ENCODE results near the gene ATF6. TPM values are rescaled to one million over a fixed set of nuclear protein-coding genes. Genes with fewer than 3 reads are reported as not detected.

The ATF6 gene
- total and polyA plus RNA-seq, 2 donors (not counting 3 experiments of a cell fraction or from before 2014, with no cell fraction given): 24.9 to 40.3 TPM

DNA sequence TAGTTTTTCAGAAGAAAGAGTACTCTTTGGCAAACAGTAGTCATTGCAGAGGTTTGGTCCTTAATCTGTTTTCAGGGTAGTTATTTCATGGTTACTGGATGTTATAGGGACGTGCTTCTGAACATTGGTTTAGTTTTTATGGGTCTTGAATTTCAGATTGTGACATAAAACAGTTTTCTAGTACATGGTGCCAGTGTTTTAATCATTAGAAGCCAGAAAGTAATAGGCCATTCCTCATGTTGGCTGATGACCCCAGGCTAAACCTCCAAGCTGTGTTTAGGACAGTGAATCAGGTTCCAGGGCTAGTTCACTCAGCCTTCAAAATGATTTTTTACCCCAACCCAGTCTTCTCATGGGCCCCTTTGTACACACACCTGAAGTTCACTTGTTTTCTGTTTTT lies 184.3 kb downstream of the ATF6 start:
- H3K79me2 ChIP-seq (ENCODE audit: control insufficient read depth, insufficient read depth, low read length): no peaks in the 10 kb centered on the region
- intact Hi-C loops (cut with micrococcal nuclease) (no loop called here), dilution Hi-C loops (cut with MboI; ENCODE audit: extremely low pct_ligation_motif_present, low sequenced_read_pairs) (no loop called here)
- no peak overlapping the region for H3K4me2 ChIP-seq (ENCODE audit: insufficient read depth, low read length)
- H3K4me3 ChIP-seq (replicated peaks in 1 of 3; ENCODE audit: insufficient read depth in 1 of 3, low read depth in 1 of 3, low read length in 3 of 3): no peak overlapping the region
- no peak for TF ChIP-seq MYC (IDR thresholded peaks at IDR 0.05; ENCODE audit: low read depth, low read length)
- TF ChIP-seq FOS (IDR thresholded peaks at IDR 0.05; ENCODE audit: borderline replicate concordance, insufficient read depth, low read length): no peak
- H2AFZ ChIP-seq (ENCODE audit: low read depth, low read length): no peak overlapping the region
- no peaks in the 10 kb centered on the region for H3K9me3 ChIP-seq (replicated peaks; ENCODE audit: control insufficient read depth, insufficient read depth, low read length)
- ChIA-PET CTCF (no interaction called here), POLR2A (no interaction called here)
- no peaks in the 10 kb centered on the region for H3K36me3 ChIP-seq (ENCODE audit: control insufficient read depth in 2 of 2, extremely low read depth in 1 of 2, insufficient read depth in 2 of 2, low read length in 2 of 2)
- H3K27ac ChIP-seq (ENCODE audit: insufficient read depth, low read depth, low read length): no peak overlapping the region
- H3K27me3 ChIP-seq (ENCODE audit: control insufficient read depth in 2 of 2, insufficient read depth in 2 of 2, low read length in 2 of 2): no peaks in the 10 kb centered on the region
- no peaks in the 10 kb centered on the region for H3K9me1 ChIP-seq (replicated peaks; ENCODE audit: control insufficient read depth, extremely low read depth, insufficient read depth, low read length)
- DNase-seq (ENCODE audit: low read depth, low spot score) (no peak), FAIRE-seq (no peak)
- H4K20me1 ChIP-seq (replicated peaks; ENCODE audit: control insufficient read depth, extremely low read depth, insufficient read depth, low read length): no peaks in the 10 kb centered on the region
- no peaks in the 10 kb centered on the region for H3K4me1 ChIP-seq (ENCODE audit: control insufficient read depth, extremely low read depth, insufficient read depth, low read length)
- no TSS peak for BruUV-seq (replicated peaks)
- no peak overlapping the region for H3K9ac ChIP-seq (replicated peaks; ENCODE audit: extremely low read depth, insufficient read depth, low read length)

- Histone ChIP-seq H2AFZ (ENCODE audit: low read depth, low read length) (no peak overlapping the region), H3K9me1 (replicated peaks; ENCODE audit: control insufficient read depth, extremely low read depth, insufficient read depth, low read length) (no peaks in the 10 kb centered on the region), H3K4me1 (ENCODE audit: control insufficient read depth, extremely low read depth, insufficient read depth, low read length) (no peaks in the 10 kb centered on the region), H3K79me2 (ENCODE audit: control insufficient read depth, insufficient read depth, low read length) (no peaks in the 10 kb centered on the region), H3K9me3 (replicated peaks; ENCODE audit: control insufficient read depth, insufficient read depth, low read length) (no peaks in the 10 kb centered on the region), H3K36me3 (ENCODE audit: control insufficient read depth in 2 of 2, extremely low read depth in 1 of 2, insufficient read depth in 2 of 2, low read length in 2 of 2) (no peaks in the 10 kb centered on the region), H3K4me2 (ENCODE audit: insufficient read depth, low read length) (no peak overlapping the region), H4K20me1 (replicated peaks; ENCODE audit: control insufficient read depth, extremely low read depth, insufficient read depth, low read length) (no peaks in the 10 kb centered on the region), H3K27me3 (ENCODE audit: control insufficient read depth in 2 of 2, insufficient read depth in 2 of 2, low read length in 2 of 2) (no peaks in the 10 kb centered on the region), H3K27ac (ENCODE audit: insufficient read depth, low read depth, low read length) (no peak overlapping the region), H3K4me3 (replicated peaks in 1 of 3; ENCODE audit: insufficient read depth in 1 of 3, low read depth in 1 of 3, low read length in 3 of 3) (no peak overlapping the region), H3K9ac (replicated peaks; ENCODE audit: extremely low read depth, insufficient read depth, low read length) (no peak overlapping the region)
- dilution Hi-C loops (cut with MboI; ENCODE audit: extremely low pct_ligation_motif_present, low sequenced_read_pairs): no loop called here
- TF ChIP-seq, protein P1, sequence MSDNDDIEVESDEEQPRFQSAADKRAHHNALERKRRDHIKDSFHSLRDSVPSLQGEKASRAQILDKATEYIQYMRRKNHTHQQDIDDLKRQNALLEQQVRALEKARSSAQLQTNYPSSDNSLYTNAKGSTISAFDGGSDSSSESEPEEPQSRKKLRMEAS (IDR thresholded peaks at IDR 0.05; ENCODE audit: insufficient read depth, insufficient read length): no peak
- TF ChIP-seq MYC (IDR thresholded peaks at IDR 0.05; ENCODE audit: low read depth, low read length) (no peak), FOS (IDR thresholded peaks at IDR 0.05; ENCODE audit: borderline replicate concordance, insufficient read depth, low read length) (no peak), JUN (IDR thresholded peaks at IDR 0.05; ENCODE audit: borderline replicate concordance, insufficient read depth, insufficient read length, low read depth) (no peak)
- TF ChIP-seq, protein P2, sequence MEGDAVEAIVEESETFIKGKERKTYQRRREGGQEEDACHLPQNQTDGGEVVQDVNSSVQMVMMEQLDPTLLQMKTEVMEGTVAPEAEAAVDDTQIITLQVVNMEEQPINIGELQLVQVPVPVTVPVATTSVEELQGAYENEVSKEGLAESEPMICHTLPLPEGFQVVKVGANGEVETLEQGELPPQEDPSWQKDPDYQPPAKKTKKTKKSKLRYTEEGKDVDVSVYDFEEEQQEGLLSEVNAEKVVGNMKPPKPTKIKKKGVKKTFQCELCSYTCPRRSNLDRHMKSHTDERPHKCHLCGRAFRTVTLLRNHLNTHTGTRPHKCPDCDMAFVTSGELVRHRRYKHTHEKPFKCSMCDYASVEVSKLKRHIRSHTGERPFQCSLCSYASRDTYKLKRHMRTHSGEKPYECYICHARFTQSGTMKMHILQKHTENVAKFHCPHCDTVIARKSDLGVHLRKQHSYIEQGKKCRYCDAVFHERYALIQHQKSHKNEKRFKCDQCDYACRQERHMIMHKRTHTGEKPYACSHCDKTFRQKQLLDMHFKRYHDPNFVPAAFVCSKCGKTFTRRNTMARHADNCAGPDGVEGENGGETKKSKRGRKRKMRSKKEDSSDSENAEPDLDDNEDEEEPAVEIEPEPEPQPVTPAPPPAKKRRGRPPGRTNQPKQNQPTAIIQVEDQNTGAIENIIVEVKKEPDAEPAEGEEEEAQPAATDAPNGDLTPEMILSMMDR (IDR thresholded peaks at IDR 0.05; ENCODE audit: extremely low read depth in 1 of 2, insufficient read depth in 1 of 2, low read depth in 1 of 2, low read length in 2 of 2): no peak
- intact Hi-C loops (cut with micrococcal nuclease): no loop called here
- ChIA-PET CTCF (no interaction called here), POLR2A (no interaction called here)
- DNase-seq (ENCODE audit: low read depth, low spot score) (no peak), FAIRE-seq (no peak)
- BruUV-seq (replicated peaks): no TSS peak
Measured at GRCh38 chr1:161951646-161952045, 185.5 kb downstream of the ATF6 start.

Measured in endothelial cell of umbilical vein (primary cell).